HG03432 (cell line): ENCODE data around the gene CP.

Source experiments
- ATAC-seq: cut with Tn5 transposase; IDR thresholded peaks from one replicate; pipeline ENCODE4 v1.9.1; 2021; ENCODE audit warnings: mild to moderate bottlenecking, moderate library complexity; ENCODE audit not compliant: unreplicated experiment

Gene CP

GRCh38 chr3:149186721-149187120 is 34.9 kb downstream of the CP start:
- no peak for ATAC-seq

DNA sequence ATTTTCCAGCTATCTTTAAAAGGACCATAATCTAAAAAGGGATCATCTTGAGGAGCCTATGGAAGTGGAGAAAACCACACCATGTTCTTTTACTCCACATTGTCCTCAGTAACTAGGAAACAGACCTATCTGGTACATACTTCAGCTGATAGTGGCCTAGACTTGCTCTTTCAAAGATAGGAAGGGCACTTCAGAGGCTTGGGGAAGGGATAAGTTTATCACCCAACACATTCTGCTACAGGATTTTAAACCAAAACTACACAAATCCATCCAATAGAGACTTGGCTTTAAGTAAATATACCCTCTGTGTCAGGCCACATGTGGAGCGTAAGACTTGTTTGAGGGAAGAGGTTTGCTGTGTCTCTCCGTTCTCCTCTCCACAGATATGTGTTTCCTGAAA is 35.4 kb downstream of the CP start:
- no peak for ATAC-seq

DNA sequence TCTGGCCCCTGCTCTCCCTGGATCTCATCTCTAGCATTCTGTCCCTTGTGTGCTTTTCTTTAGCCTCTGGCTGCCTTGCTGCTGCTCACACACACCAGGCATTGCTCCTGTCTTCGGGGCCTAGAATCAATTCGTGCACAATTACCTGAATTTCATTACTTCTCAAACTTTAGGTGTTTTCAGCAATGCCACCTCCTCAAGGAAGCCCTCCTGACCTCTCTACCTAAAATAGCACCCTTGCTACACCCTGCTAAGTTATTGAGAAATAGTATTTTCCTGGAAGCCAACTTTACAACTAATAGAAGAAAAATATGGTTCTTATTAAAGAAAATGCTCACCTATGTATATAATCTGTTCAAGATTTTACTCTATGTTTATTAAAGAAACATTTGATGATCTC is 40.4 kb downstream of the CP start:
- no peak for ATAC-seq

DNA sequence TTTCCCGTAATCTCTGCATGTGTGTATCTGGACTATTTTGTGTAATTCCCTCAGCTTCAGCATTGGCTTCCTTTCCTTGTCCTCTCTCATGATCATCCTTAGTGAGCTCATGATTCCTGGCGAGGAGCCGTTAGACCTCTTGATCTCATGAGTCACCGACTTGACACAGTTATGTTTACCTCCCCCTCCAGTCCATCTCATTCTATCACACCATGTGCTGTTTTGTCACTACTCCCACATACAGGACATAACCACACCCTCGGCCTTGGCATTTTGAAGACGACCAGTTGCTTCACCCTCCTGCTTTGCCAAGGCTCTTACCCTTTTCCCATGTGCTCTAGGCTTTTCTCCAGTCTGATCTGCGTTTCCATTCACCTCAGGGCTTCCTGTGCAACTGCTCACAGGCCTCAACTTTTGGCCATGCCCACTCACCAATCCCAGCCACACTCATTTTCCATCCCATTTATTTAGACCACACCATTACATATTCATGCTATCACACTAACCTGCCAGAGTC is 41.5 kb downstream of the CP start:
- ATAC-seq, result no peak

DNA sequence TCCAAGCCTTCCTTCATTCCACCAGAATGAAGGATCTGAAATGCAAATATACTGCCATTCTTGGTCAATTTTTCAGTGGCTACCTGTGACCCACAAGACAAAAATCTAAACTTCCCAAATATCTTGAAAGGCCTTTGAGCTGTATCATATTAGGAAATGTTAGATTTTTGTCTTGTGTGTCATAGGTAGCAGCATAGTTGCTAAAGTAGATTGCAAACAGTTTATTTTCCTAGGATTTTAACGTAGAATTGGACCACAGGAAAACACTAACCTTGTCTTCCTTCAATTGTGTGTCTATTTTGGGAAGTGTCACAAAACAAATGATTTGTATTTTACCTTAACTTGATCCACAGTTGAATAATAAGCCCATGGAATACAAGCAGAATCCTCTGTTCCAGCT is 42.4 kb downstream of the CP start:
- ATAC-seq, result no peak

GRCh38 chr3:149177122-149177521 is 44.5 kb downstream of the CP start:
- ATAC-seq, result no peak

GRCh38 chr3:149174901-149175300 is 46.7 kb downstream of the CP start:
- peak; percentile 96 for ATAC-seq

GRCh38 chr3:149170672-149171071 is 51.0 kb downstream of the CP start:
- no peak for ATAC-seq

DNA sequence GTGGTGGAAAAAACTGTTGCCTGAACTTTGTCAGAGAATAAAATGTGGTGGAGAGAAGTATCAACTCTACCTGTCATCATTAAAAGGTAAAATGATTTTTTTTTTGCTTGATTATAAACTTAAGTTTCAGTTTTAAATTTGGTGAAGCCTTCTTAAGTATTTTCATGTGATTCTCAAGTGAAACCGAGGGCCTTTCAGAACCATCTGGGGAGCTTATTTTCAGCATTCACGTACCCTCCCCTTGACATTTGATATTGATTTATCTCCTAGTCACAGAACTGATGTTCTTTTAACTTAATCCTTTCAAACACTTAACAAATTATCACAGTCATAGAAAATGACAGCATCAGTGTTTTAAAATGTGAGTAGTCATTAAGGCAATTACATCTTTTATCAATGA is 53.7 kb downstream of the CP start:
- ATAC-seq, result no peak

DNA sequence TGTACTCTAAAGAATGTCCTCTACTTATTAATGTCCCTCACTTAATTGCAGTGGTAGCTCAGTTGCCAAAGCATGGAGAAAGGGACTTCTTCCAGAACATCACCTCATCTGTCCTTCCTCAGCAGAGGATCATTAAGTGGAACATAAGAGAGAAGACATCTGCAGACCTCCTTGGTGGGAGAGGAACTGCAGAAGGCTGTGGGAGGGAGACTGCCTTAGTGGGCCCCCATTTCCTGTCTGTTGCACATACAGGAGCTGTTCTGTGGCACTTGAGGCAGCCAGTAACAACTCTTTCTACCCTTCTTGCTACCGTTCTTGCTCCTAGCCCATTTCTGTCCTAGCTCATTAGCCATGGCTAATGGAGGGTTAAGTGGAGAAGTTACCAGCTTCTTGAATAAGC is 58.6 kb downstream of the CP start:
- ATAC-seq, result no peak

DNA sequence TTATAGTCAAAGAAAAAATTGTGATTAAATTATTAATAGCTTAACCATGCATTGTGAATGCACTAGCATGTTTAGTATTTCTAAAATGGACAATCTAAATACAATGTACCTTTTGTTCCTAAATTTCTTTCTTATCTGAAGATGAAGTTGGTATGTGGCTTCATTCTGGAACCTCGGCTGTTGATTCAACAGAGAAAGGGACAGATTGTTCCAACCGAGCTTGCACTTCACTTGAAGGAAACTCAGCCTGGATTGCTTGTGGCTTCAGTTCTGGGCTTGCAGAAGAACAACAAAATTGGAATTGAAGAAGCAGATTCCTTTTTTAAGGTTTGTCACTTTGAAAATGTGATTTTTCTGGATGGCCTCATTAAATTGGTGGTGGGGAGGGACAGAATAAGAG is 59.6 kb downstream of the CP start:
- ATAC-seq, result no peak

- no peak for ATAC-seq
These were observed 60.8 kb downstream of the CP start for GRCh38 chr3:149160754-149161300.

DNA sequence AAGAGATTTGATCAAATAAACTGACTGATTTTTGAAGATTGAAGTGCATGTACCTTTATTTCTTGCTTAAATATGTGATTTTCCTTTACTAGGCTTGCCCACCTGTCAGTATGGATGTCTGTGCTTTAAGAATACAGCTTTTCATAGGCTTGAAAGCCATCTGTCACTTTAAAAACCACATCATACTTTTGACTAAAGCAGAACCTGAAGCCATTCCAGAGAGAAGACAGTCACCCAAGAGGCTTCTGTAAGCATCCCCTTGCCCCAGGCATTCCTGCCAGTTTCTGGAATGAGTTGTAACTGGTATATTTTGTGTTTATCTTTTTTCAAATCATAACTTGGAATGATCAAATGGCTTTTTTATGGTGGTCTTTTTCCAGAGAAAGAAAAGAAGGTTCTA is 68.2 kb downstream of the CP start:
- no peak for ATAC-seq

- peak; percentile 96 for ATAC-seq
These were observed 69.2 kb downstream of the CP start for GRCh38 chr3:149152420-149152819.

- ATAC-seq, result no peak
These were observed 69.8 kb downstream of the CP start for GRCh38 chr3:149151843-149152242.

DNA sequence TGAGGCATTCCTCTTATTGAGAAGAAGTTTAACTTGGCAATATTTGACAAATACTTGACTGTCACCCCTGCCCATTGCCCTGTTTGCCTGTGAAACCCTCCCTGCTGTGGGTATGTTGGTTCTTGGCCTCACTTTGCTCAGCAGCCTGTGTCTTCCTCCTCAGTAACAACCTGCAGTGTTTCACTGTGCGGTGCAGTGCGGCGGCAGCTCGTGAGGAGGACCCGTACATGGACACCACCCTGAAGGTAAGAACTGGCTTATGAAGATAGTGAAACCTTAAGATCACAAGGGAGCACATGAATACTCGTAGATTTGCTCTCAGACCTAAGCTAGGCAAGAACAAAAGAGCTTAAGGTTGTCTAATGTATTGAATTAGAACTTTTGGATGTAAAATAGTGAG is 71.2 kb downstream of the CP start:
- no peak for ATAC-seq

DNA sequence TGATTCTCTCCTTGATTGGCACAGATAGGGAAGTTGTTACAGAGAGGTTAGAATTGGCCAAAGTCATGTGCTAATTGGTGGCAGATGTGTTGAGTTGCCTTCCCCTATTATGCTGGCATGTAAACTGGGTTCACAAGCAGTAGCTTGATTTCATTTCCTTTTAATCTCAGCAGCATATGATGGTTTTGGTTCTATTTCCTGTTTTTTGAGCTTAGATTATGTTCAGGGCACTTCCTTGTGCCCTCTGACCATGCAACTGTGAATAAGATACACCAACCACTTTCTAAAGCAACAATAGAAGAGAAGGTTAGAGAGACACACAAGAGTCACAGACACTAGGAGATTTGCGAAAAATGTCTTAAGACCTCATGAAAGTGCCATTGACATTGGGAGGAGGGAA is 75.7 kb downstream of the CP start:
- peak; percentile 85 for ATAC-seq

- ATAC-seq, result no peak
These were observed 76.3 kb downstream of the CP start for GRCh38 chr3:149145356-149145755.

DNA sequence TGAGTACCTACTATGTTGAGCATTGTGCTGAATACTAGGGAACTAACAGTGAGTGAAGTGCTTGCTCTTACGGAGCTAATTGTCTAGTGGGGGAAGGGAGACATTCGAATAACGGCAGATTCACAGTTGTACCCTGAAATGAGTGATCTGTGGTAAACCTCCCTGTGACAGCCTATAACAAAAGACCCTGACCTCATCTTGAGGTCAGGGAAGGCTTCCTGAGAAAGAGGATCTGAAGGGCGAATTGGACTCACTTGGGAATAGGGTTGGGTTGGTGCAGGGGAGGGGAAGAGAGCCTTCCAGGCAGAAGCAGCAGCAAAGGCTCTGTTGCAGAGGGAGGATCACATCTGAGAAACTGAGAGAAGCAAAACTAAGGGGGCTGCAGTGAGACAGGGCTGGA is 78.9 kb downstream of the CP start:
- ATAC-seq, result no peak

GRCh38 chr3:149134575-149134974 is 87.1 kb downstream of the CP start:
- no peak for ATAC-seq

GRCh38 chr3:149131589-149131988 is 90.0 kb downstream of the CP start:
- ATAC-seq, result no peak

DNA sequence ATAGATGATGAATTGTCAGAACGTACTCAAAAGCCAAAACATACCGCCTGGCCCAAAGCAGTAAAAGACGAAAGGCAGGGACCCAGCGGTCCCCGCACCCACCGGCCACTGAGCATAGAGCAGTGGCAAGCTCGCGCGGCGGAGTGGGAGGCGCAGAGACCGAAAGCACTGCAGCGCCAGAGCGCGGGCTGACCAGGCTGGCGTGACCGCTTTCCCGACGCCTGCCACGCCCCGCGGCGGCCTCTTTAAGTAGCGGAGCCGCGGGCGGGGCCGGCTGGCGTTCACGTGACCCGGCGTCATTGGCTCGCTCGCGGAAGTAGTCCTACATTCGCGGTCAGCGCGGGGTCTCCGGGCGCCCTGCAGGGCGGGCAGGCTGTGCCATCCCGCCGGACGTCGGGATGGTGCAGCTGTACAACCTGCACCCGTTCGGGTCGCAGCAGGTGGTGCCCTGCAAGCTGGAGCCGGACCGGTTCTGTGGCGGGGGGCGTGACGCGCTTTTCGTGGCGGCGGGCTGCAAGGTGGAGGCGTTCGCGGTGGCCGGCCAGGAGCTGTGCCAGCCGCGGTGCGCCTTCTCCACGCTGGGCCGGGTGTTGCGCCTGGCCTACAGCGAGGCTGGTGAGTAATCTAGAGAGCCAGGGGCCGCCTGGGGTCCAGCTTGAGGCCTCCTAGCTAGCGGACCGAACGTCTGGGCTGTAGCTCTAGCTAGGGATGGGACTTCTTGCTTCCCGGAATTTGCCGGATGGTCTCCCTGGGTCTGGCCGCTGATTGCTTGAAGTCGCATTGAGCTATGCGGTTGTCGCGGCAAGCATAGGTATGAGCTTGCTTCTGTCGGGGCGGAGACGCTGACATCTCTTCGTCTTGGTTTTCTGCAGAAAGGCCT is 92.1 kb downstream of the CP start, which contains the start of gene HPS3:
Gene HPS3, plus strand, starts transcription at position 313 of the 880 bp plus-strand sequence. Its CDS starts 86 bp downstream, at position 399.
- peak; percentile 95 for ATAC-seq
